HG03159 (cell line): ENCODE results near the gene MYADML2.
"Not testable (repeated sequence)": the region's sequence is repeated elsewhere in the genome, so short reads cannot be mapped to it uniquely, and the experiment has no call there.

ENCODE experiments used
- ATAC-seq: cut with Tn5 transposase; IDR thresholded peaks from one replicate; pipeline ENCODE4 v1.9.1; 2021; ENCODE audit warnings: mild to moderate bottlenecking, moderate library complexity; ENCODE audit not compliant: unreplicated experiment

The MYADML2 gene

DNA sequence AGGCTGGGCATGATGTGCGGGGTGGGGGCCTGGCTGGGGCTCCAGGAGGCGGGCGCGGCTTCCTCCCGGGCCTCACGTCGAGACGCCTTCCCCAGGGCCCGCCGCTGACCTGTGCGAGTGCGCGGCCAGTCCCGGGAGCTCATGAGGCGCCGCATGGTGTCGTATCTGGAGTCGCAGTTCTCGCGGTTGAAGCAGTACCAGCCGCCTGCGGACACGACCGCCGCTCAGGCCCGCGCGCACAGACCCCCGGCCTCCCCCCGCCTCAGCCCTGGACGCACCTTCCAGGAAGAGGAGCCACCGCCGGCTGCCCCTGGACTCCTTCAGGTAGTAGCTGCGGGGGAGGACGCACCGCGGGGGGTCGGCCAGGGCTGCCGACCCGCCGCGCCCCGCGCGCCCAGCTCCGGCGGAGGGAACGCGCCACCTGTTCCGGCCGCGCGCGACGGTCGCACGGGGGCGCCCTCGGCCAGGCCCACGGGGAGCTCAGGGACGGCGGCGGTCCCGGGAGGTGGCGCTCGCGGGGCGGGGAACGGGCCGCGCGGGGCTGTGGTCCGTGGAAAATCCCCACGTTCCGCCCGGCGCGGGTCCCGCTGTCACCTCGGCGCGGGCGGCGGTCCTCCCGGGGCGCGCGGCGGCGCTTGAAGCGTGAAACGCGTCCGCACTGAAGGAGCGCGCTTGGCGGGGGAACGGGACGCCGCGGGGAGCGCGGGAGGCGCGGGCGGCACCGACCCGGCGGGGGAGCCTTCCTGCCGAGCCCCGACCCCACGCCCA lies 12.5 kb upstream of the MYADML2 start:
- no peak for ATAC-seq

DNA sequence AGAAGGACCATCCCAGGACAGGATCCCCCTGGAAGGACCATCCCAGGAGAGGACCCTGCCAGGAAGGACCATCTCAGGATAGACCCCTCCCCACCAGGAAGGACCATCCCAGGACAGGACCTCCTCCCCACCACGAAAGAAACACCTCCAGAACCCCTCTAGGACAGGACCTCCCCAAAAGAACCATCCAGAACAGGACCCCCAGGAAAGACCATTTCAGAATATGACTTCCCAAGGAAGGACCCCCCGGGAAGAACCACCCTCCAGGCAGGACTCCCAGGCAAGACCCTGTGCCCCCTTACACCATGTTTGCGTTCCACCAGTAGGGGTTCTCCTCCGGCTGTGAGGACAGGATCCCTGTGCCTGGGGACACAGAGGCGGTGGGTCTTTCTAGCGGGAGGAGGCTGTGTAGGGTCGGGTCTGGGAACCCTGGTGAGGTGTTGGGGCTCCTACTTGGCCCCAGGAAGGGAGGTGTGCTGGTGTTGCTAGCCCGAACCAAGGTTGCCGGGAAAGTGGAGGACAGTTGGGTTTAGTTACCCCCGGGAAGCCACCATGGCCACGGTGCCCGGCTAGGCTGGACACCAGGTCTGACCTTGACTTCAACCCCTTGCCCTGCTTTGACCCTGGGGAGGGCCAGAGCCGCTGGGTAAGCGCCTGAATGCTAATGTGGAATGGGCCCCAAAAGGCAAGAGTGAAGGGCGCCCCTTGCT lies 11.8 kb upstream of the MYADML2 start:
- no peak for ATAC-seq

DNA sequence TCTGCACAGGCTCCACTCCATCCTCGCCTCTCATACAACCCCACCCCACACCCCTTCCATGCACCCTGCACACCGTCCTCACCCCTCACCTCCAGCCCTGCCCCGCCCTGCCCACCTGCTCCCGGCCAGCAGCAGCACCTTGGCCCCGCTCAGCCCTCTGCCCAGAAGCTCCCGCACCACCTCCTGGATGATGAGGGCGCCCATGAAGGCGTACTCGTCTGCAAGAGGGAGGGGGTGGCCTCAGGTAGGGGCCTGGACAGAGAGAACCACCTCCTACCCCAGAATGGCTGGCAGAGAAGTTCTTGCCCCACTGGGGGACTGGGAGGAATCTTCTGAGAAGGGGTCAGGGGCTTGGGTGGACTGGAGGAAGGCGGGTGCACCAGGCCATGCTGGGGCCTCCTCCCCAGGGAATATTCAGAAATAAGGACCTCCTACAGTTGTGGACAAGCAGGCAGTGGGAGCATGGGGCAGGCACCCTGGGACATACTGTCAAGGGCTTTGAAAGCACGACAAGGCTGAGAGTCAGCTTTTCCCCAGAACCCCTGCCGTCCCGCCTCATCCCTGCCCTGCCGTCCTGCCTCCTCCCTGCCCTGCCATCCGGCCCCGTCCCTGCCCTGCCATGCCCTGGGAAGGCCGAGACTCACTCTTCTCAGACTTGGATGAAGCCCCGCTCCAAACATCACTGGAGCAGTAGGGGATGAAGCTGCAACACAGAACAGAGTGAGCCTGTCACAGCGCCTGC lies 10.8 kb upstream of the MYADML2 start:
- no peak for ATAC-seq

DNA sequence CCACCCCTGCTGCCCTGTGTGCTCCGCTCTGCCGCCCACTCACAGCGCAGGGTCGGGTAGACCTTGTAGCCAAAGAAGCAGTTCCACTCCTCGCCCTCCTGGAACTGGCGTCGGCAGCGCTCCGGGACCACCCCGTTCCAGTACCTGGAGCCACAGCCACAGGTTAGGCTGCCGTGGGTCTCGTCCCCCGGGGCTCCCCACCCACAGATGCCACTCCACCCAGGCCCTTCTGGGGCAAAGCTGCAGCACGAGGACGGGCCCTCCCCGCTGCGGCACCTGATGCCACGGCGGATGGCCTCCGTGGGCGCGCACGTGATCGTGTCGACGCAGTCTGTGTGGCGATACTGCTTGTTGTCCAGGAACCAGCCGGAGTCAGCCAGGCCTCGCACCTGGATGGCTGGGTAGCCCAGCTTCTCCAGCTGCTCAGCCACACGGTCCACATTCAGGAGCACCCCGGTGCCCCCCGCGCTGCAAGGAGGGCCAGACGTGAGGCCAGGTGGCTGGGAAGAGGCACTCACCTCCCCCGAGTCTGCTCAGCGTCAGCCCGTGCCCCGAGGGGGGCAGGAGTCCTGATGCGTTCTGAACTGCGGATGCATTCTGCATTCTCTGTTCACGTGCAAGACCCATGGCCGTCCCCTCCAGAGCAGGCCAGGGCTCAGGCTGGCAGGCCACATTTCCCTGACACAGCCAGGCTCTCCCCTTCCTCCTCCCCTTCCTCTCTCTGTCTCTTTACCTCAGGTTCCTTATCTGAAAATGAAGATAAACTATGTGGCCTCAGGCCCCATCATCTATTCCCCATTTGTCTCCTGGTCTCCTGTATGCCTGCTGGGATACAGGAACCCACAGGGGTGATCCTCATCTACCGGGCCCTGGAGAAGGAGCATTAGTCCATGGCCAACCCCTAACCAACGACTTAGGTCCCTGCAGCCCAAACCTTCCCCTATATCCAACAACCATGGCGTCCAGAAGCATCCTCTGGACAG lies 9.9 kb upstream of the MYADML2 start:
- no peak for ATAC-seq

DNA sequence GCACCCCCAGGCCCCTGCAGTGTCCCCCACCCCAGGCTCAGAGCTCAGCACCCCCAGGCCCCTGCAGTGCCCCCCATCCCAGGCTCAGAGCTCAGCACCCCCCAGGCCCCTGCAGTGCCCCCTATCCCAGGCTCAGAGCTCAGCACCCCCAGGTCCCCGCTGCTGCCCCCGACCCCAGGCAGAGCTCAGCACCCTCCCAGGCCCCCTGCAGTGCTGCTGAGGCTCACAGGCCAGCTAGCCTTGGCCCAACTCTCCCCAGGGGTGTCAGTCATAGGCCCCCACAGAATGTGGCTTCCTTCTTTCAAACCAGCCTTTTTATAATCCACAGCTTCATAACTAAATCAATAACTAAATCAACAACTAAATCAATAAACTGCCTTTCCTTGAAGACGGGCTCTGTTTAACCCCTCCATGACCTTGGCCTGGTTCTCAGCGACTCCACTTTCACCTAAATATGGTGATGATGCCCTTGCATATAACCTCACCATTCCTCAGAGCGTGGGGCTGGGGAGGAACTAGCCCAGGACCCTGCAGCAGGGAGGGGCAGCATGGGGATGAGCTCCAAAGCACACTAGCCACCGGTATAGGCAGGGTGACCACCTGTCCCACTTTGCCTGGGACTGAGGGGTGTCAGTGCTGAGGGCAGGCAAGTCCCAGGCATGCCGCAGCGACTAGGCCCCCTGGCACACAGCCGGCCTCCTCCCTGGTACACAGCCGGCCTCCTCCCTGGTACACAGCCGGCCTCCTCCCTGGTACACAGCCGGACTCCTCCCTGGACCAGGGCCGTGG lies 8.9 kb upstream of the MYADML2 start:
- ATAC-seq: no peak

DNA sequence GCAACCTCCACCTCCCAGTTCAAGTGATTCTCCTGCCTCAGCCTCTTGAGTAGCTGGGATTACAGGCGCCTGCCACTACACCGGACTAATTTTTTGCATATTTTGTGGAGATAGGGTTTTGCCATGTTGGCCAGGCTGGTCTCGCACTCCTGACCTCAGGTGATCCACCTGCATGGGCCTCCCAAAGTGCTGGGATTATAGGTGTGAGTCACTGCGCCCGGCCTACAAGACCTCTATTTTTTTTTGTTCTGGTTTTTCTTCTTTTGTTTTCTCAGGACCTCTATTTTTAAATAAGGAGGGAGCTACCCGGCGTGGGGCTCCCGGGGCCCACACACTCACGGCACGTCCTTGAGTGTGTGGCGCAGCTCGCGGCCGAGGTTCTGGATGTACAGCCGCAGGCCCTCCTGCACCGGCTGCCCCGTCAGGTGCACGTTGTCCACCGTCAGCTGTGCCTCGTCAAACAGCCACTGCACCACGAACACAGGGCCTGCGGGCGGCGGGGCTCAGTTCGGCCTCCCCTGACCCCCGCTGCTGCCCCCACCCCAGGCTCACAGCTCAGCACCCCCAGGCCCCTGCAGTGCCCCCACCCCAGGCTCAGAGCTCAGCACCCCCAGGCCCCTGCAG lies 8.1 kb upstream of the MYADML2 start:
- ATAC-seq: no peak

DNA sequence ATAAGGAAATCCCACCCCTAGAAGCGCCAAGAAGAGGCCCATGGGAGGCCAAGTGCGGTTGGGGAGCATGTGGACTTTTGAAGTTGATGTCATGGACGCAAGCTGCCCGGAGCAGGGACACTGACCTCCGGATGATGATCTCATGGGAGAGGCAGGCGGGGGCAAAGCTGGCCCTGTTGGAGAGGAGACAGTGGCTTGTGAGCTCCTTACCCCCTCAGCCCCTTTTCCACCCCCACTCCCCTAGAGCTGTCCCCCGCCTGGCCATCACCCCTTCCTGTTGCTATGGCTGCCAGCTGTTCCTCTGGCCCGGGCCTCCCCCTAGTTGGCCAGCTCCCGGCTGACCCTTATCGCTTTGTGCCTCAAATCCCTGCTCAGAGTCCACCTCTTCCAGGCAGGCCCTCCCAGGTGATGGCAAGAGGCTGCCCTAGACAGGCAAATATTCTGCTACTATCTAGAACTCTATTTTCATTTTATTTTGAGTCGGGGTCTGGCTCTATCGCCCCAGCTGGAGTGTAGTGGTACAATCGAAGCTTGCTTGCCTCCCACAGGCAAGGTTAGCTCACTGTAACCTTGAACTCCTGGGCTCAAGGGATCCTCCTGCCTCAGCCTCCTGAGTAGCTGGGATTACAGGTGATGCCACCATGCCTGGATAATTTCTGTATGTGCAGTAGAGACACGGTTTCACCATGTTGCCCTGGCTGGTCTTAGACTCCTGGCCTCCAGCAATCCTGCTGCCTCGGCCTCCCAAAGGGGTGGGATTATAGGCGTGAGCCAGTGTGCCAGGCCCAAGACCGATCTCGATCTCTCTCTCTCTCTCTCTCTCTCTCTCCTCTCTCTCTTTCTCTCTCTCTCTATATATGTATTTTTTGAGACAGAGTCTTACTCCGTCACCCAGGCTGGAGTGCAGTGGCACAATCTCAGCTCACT lies 7.4 kb upstream of the MYADML2 start:
- no peak for ATAC-seq

DNA sequence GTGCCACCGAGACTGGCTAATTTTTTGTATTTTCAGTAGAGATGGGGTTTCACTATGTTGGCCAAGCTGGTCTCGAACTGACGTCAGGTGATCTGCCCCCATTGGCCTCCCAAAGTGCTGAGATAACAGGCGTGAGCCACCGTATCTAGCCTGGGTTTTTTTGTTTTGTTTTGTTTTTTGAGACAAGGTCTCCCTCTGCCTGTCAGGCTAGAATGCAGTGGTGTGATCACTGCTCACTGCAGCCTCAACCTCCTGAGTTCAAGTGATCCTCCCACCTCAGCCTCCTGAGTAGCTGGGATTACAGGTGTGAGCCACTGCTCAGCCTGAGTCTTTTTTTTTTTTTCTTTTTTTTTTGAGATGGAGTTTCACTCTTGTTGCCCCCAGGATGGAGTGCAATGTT lies 6.4 kb upstream of the MYADML2 start:
- not testable (repeated sequence) for ATAC-seq

DNA sequence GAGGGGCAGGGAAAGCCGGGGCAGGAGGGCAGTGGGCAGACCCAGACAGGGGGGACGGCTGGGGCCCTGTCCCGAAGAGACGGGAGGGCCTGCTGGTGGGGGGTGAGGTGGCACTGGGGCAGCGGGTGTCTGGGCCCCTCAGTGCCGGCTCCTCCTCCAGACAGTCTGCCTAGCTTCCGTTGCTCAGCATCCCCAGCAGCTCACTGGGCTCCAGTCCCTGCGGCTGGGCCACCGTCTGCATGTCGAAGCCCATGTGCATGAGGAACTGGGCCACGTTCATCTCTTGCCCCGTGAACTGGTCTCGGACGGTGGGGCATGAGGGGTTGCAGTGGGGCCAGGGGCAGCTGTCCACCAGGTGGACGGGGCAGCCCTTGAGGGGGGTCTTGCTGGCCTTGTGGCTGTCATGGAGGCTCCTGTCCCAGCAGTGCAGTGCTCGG lies 5.8 kb upstream of the MYADML2 start:
- ATAC-seq: no peak

DNA sequence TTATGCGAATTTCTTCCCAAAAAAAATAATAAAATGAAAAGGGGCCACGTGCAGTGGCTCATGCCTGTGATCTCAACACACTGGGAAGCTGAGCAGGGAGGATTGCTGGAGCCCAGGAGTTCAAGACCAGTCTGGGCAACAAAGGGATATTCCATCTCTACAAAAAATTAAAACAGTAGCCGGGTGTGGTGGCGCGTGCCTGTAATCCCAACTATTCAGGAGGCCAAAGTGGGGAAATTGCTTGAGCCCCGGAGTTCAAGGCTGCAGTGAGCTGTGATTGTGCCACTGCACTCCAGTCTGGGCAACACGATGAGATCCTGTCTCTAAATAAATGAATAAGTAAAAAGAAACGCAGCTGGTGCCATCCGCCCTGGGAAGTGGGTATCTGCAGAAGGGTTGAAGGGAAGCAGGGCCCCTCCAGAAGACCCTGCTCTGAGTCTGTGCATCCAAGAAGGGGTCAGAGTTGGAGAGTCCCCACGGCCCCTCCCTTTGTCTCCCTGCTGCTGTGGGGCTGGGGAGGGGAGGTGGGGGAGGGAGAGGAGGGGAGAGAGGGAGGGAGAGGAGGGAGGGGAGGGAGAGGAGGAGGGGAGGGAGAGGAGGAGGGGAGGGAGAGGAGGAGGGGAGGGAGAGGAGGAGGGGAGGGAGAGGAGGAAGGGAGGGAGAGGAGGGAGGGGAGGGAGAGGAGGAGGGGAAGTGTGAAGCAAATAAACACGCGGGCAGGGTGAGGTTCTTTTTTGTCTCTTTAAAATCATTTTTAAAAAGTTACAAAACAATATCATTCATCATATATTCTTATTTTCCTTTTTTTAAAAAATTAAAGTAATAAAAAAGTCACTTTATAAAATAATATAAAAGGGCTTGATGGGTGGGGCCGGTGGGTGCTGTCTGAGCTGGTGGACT lies 5.0 kb upstream of the MYADML2 start:
- no peak for ATAC-seq

DNA sequence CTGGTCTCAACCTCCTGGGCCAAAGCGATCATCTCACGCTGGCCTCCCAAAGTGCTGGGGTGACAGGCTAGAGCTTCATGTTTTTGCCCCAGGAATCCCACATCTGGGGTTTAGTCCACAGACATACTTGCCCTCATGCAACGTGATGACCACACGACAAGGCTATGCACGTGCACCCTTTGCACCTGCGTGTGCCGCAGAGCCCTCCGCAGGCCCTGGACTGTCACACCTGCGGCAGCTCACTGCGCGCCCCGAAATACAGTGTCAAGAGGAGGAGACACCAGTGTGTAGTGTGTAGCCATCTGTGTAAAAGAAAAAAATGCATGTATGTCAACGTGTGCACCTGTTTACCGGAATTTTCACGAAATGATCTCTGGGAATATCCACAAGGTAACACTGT lies 3.5 kb upstream of the MYADML2 start:
- ATAC-seq: no peak

DNA sequence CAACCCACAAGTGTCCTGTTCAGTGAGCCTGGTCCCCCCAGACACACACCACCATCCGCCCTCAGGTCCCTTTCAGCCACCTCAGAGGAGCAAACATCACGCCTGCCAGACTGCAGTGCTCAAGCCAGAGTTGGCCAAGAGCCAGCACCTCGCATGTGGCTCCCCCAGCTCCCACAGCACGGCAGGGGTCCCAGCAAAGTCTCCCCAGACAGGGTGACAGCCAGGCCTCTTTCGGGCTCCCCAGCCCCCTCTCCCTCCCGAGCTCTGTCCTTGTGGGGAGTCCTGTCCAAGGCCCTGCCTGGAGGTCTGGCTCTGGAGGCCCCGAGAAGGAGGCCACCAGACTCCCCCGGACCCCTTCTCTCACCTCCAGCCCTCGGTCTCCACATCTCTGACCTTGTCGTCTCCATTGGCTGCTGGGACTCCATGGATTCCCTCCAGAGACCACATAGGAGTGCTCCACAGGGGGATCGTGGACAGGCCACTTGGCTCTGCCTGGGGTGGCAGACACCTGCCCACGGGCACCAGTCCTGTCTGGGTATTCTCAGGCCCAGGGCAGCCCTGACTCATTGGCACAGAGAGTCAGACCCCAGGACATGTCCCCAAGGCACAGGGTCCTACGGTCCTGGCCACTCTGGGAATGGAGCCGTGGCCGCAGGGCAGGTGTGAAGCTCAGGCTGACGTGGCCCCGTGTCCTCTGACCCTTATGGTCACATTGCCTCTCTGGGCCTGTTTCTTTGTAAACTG lies 1.8 kb upstream of the MYADML2 start:
- ATAC-seq: no peak

DNA sequence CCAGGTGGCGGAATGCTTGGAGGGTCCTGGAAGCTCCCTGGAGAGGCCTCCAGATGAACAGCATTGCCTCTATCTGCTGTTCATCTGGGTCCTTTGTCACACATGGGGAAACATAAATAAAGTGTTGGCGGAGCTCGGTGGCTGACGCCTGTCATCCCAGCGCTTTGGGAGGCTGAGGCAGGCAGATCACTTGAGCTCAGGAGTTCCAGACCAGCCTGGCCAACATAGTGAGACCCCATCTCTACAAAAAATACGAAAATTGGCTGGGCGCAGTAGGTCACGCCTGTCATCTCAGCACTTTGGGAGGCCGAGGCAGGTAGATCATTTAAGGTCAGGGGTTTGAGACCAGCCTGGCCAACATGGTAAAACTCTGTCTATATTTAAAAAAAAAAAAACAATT lies 2.2 kb downstream of the MYADML2 start:
- no peak for ATAC-seq

DNA sequence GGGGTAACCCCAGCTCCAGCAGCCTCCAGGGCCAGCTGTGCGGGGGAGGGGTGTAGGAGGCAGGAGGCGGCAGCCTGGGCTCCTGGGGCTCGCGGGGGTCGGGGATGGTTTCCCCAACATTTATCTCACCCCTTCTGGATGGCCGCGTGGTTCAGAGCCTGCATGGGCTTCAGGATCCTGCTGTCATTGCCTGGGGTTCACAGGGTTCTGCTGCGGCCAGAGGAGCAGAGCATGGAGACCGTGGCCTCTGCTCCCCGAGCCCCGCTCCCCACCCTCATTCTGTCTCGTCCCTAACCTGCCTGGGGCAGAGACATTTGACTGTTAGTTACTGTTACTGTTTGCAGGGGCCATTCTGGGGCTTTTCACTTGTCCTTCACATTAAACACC lies 4.9 kb downstream of the MYADML2 start:
- ATAC-seq: no peak

DNA sequence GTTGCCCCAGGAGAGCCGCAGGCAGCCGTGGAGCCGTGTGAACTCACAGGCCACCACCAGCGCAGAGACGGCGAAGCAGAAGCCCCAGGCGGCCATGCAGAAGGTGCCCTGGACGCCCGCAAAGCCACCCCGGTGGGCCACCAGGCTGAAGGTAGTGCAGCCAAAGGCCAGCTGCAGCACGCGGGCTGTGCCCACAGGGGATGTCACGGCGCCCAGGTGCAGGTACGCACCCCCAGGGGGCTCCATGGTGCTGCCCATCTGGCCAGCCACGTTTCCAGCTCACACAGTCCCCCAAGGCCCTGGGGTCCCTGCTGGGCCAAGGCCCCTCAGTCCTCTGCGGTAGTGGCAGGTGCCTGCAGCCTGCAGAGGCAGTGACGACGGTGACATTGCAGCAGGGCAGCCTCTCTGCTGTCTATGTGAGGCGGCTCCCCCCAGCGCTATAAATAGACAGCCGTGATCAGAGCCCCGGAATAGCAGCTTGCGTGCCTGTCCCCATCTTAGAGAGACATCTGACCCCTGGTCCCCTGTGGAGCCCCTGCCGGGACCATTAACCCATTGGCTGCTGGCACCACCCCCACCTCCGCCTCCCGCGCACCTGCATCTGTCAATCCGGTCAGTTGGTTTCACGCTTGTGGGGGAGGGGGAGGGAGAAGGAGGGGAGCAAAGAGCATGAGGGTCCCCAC lies 5.4 kb downstream of the MYADML2 start:
- ATAC-seq: no peak
